HG03196 (cell line): Measurements from ENCODE around the gene EIF4G2.
A peak's percentile ranks its signal among the peaks of the same experiment; 100 is the strongest.
"Not testable (repeated sequence)": the region's sequence is repeated elsewhere in the genome, so short reads cannot be mapped to it uniquely, and the experiment has no call there.

Source experiments
- ATAC-seq: cut with Tn5 transposase; IDR thresholded peaks from one replicate; pipeline ENCODE4 v1.9.1; 2021; ENCODE audit not compliant: unreplicated experiment

The EIF4G2 gene

DNA sequence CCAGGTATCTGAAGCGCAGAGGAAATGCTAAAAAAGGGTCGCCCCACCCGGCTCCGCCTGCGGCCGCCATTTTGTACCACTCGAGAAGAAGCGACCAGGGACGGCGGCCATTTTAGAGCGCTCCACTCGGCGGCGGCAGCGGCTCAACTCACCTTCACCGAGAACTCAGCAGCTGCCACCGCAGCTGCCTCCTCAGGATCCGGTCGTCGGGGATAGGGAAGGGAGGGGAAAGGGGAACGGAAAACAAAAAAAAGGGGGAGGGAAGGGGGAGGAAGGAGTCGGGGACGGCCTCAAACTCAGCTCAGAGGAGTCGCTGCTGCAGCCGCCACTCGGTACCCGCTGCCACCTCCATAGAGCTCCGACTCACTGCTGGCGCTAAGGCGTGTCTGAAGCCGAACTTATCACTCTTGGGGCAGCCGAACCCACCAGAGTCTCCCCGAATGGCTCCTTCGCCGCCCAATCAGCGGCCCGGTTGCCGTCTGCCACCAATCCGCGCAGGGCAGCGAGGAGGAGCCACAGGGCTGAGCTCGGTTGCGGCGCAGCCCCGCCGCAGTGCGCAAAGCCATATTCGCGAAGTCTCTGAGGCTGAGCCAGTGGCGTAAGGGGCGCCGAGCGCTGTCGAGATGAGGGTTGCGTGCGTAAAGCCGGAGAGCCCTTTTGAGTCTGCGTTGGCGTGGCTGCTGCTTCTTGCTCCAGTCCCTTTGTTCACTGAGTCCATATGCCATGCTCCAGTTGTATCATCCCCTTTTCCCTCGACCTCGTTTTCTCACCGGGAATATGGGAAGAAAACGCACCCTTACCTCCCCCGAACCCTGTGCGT, at the start of gene EIF4G2:
EIF4G2 (minus strand) TSS at position 374 of the 820 bp plus-strand sequence.
- peak; percentile 94 for ATAC-seq

DNA sequence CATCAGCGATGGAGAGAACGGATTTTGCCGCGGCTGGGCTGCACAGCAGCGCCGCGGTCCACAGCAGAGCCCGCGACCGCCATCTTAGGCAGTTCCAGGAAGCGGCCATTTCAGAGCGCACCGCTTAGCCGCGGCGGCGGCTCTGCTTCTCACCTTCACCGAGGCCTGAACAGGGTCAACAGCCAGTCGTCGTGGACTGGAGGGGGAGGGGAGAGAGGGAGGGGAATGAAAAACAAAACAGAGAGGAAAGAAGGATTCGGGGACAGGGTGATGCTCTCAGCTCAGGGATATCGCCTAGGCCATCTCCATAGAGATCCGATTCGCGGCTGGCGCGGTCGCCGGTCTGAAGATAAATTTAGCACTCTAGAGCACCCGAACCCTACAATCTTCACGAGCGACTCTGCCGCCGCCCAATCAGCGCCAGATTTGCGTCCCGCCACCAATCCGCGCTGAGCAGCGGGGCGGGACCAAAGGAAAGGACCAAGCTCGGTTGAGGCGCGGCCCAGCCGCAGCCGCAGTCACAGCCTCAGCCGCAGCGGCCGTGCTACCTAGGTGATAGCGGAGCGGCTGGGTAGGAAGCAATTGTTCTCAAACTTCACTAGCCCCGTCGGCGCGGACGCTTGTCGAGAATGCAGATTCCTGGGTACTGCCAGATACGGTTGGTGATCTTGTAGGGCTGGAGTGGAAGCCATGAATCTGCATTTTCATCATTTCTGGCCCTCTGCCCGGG, 49.1 kb upstream of the EIF4G2 start, which contains the start of gene ZBED5:
ZBED5 (minus strand) TSS at position 345 of the 730 bp plus-strand sequence. CDS start 3,108 bp downstream, outside the sequence.
- ATAC-seq: peak; percentile 92

DNA sequence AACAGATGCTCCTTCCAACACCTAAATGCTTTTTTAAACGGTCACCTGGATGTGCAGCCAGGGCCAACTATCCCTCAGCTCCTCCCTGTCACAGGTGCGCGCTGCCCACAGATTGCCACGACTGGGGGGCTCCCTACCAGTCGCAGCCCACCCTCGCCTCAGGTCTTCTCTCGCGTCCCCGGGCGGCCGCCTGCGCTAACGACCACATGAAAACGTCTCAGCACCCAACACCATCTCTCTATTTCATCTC, 48.7 kb upstream of the EIF4G2 start:
- ATAC-seq: peak; percentile 12

DNA sequence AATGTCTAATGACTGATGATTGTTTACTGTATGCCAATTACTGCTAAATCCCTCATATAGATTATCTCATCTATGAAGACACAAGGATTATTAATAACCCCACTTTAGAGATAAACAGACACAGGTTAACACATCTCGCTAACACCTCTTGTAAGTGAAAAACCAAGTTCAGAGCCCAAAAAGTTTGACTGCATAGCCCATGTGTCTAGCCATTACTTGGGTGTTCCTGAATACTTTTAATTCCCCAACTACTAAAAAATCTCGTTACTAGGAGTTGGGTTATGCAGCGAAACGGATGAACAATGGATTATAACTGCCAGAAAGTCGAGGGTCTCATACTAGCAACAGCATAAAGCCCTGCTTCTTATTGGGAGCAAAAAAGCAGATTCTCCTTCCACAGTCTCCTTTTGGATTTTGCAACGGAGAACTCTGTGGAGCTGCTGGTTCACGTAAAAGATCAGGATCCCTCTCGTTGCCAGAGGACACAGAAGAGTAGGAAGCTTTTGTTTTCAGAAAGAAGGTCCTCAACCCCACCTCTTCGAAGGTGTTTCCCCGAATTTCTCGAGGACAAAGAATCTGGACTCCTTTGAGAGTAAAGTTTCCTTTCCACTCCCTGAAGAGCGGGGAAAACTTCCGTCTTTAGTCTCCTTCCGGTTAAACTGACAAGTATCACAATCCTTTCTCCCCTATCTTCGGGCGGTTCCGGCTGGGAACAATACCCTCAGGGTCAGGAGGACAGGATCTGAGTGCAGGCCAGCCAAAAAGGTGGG, 48.1 kb upstream of the EIF4G2 start:
- peak; percentile 1 for ATAC-seq

DNA sequence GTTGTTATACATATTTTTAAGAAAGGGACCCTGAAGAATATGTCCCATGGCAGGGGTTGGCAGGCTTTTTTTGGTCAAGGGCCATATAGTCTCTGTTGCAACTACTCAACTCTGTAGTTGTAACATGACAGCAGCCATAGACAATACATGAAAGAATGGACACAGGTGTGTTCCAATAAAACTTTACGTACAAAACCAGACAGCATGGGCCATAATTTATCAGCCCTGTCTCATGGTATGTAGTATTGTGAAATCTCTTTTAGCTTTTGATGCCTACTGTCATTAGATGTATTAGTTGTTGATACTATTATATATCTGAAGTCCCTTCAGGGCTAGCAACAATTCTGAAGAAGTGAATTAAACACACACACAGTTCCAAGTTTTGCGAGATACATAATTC, 46.6 kb upstream of the EIF4G2 start:
- ATAC-seq: no peak

DNA sequence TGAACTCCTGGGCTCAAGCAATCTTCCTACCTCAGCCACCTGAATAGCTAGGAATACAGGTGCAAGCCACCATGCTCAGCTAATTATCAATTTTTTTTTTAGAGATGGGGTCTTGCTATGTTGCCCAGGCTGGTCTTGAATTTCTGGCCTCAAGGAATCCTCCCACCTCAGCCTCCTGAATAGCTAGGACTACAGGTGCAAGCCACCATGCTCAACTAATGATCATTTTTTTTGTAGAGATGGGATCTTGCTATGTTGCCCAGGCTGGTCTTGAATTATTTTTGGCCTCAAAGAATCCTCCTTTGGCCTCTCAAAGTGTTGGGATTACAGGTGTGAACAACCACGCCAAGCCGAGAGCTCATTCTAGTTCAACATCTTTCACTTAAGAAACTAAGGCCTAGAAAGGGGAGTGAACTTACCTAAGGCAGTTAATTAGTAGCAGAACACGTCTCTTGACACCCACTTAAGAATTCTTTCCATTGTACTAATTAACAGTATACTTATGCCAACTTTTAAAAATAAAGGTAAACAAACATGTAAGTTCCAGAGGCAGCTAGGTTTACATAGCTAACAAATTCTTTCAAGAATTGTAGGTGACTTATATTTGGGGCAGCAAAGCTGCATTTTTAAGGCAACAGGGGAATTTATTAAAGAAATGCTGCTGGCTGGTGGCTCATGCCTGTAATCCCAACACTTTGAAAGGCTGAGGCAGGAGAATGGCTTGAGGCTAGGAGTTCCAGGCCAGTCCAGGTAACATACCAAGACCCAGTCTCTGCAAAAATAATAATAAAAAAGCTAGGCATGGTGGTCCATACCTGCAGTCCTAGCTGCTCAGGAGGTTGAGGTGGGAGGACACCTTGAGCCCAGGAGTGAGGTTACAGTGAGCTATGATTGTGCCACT, 39.5 kb upstream of the EIF4G2 start:
- ATAC-seq: no peak

DNA sequence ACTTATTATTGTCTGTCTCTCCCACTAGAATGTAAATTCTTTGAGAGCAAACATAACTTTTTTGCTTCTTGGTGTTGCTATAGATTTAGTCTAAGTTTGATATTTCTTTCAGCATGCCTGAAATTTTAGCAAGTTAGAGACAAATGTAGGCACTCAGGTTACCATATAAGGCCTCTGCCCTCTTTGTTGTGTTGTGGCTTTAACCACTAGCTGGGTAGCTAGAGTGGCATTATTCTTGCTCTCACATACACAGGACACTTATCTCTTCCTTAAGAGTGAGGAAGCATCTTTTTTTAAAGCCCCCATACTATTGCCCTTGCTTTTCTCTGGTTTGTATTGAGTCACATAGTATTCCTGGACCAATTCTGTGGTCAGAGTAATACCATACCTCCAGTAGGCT, 37.9 kb upstream of the EIF4G2 start:
- no peak for ATAC-seq

DNA sequence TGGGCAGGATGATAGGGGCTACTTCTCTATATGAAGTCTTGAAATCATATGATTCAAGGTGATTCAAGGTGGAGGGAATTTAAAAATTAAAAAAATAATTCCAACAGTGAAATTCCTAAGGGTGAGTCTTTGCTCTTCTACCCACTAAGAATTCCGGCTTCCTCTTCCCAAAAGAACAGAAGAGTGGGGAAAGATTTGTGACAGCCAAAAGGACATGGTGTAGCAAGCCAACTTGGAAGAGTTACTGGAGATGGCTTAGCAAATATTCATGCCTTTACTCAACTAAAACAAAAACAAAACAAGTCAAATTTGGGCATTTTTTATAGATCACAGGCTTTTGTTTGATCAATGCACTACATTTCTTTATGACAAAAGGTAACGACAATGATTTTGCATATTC, 36.9 kb upstream of the EIF4G2 start:
- ATAC-seq: no peak

DNA sequence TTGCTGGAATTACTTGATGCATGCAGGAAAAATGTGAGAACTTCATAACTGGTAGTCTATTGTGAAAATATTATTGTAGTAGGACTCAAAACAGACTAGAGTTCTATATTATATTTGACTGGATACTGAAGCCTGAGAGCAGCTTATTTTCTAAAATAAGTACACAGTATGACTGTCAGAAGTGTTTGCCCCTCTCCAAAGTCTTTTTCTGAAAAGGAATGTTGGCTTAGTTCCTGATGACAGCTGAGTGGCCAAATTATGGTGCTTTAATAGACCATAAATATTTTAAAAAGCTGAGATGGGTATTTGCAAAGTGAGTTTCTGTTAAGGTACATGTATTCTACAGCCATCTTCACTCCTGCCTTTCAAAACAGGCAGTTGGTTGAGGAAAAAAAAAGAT, 36.1 kb upstream of the EIF4G2 start:
- ATAC-seq: no peak

DNA sequence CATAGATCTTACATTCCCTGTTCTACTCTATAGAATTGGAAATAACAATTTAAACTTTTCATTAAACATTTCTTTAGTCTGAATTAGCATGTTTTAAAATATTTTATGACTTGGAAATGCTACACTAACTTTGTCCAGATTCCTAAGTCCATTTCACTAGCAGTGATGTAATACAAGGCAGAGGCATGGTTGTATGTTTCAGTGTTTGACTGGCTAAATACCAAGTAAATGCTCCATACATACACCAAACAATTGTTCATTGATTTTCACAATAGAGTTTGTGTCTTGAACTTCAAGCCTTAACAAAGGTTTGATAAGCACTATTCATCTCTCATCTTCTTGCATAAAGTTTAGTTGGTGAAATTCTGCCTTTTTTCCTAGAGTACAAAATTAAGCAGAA, 35.6 kb upstream of the EIF4G2 start:
- ATAC-seq: no peak

DNA sequence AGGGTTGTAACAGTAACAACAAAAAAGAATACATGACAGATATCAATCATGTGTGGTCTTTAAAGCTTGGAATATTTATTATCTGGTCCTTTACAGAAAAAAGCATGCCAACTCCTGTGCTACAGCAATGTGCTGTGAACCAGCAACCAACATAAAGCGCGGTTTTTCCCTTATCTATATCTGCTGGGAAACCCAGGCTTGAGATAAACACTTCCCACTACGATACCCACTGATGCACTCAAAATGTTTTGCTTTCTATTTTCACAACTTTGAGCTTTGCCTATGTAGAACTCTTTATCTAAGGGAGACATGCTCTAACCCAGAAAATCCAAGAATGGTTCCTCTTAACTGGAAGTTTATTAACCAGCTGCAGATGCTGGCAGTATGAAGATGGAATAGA, 30.2 kb upstream of the EIF4G2 start:
- no peak for ATAC-seq

DNA sequence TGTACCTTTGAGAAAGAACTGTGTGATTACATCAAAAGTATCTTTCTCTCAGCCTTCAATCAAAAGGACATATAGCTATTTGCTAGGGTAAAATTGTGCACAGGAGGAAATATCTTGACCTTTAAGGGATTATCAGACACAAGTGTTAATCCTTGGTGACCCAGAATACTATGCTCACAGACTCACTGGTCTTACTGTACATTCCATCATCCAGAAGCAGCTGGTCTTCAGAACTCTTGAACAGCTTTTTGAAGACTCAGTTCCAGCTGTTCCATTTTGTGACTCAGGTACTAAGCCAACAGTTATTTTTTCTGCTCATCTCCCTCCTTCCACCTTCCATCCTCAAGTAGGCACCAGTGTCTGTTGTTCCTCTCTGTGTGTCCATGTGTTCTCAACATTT, 29.4 kb upstream of the EIF4G2 start:
- ATAC-seq: no peak

DNA sequence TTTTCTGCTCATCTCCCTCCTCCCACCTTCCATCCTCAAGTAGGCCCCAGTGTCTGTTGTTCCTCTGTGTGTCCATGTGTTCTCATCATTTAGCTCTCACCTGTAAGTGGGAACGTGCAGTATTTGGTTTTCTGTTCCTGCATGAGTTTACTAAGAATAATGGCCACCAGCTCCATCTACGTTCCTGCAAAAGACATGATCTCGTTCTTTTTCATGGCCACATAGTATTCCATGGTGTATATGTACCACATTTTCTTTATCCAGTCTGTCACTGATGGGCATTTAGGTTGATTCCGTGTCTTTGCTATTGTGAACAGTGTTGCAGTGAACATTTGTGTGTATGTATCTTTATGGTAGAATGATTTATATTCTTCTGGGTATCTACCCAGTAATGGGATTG, 28.2 kb upstream of the EIF4G2 start:
- not testable (repeated sequence) for ATAC-seq

DNA sequence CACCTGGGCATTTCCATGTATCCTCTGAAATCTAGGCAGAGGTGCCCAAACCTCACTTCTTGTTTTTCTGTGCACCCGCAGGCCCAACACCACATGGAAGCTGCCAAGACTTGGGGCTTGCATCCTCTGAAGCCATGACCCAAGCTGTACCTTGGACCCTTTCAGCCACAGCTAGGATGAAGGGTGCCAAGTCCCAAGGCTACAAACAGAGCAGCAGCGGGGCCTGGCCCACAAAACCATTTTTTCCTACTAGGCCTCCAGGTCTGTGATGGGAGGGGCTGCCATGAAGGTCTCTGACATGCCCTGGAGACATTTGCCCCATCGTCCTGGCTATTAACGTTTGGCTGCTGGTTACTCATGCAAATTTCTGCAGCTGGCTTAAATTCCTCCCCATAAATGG, 20.4 kb upstream of the EIF4G2 start:
- ATAC-seq: no peak

DNA sequence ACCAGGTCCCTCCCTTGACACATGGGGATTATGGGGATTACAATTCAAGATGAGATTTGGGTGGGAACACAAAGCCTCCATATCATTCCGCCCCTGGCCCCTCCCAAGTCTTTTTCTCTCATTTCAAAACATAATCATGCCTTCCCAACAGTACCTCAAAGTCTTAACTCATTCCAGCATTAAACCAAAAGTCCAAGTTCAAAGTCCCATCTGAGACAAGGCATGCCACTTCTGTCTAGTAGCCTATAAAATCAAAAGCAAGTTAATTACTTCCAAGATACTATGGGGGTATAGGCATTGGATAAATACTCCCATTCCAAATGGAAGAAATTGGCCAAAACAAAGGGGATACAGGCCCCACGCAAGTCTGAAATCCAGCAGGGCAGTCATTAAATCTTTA, 19.7 kb upstream of the EIF4G2 start:
- ATAC-seq: no peak

DNA sequence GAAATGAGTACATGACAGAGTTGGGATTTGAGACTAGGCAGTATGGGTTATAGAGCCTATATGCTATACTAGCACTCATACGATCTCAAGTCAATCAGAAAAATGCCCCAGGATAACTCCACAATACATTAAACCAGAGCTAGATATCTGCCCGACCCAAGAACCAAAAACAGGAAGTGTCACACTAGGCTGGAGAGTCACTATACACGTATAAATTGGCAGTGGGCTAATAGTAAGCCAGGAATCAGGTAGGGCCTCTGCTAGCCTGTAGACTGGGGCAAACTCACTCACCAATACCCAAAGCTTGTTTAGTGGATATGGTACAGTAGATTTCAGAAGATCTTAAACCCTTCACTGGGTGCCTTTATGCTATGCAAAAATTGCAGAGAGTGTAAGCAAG, 16.2 kb upstream of the EIF4G2 start:
- ATAC-seq: no peak

DNA sequence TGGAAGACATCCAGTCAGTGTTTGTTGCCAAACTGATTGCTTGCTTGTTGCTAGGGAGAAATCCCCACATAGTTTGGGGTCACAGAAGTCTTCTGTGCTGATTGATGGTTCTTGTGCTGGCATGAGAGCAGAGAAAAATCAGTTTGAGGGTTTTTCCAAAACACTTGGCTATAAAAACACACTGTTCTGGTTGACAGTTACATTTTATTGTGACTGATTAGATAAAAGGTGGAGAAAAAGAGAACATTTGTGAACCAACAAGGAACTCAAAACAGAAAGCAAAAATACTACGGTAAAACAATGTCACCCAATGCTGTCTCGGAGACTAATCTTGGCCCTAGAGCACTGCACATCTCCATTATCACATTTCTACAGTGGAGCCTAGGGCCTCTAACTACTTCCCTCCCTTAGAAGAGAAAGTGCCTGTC, 14.4 kb upstream of the EIF4G2 start:
- ATAC-seq: no peak

DNA sequence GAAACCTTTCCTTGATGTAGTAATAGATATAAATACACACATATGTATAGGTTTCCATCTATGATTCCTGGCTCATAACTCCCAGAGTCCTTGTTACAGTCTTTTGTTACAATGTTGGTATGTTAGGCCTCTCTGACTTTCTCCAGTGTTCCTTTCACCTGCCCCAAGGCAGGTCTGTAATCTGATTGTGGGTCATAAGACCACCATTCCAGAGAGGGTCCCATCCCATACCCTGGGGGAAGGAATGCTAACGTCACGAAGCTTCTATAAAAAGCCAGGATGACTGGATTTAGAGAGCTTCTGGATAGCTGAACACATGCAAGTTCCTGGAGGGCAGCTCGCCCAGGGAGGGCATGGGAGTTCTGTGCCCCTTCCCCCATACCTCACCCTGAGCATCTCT, 13.8 kb upstream of the EIF4G2 start:
- not testable (repeated sequence) for ATAC-seq

DNA sequence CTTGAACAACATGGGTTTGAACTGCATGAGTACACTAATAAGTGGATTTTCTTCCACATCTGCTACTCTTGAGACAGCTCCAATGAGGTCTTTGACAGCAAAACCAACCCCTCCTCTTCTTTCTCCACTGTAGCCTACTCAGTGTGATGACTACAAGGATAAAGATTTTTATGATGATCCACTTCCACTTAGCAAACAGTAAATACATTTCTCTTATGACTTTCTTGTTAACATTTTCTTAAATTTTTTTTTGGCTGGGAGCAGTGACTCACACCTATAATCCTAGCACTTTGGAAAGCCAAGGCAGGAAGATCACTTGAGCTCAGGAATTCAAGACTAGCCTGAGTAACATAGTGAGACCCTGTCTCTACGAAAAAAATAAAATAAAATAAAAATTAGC, 9.9 kb upstream of the EIF4G2 start:
- ATAC-seq: no peak

DNA sequence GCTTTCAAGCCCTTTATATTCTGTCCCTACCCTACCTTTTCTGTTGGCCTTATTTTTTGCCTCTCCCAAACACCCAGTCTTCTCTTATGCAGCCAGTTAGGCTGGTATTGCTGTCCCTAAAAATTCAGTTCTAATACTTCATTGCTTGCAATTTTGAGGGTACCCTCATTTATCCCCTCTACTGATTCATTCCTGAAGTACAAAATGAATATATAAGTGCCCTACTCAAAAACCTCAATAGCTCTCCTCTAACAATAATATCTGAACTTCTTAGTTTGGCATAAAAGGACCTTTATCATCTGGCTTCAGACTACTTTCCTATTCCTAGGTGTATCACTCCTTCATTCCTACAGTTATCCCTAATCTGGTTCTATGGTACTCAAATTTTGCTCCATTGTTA, 5.2 kb upstream of the EIF4G2 start:
- ATAC-seq: no peak
